ENCODE data around the gene SORCS3. TPM values are rescaled to one million over a fixed set of nuclear protein-coding genes. Genes with fewer than 3 reads are reported as not detected.

SORCS3 gene
- total RNA-seq, 2 donors from 2014 or later = not detected

GRCh38 chr10:104613406-104613805, 27.7 kb upstream of the SORCS3 start:
- H3K27me3 ChIP-seq (replicated peaks; ENCODE audit: insufficient read depth) = no peaks in the 10 kb centered on the region
- H3K9me3 ChIP-seq = no peaks in the 10 kb centered on the region
- TF ChIP-seq CTCF (IDR thresholded peaks at IDR 0.05) = no peak
- H3K4me3 ChIP-seq = no peak overlapping the region
- no peaks in the 10 kb centered on the region for H3K36me3 ChIP-seq
- H3K27ac ChIP-seq = no peak overlapping the region
- no peak for DNase-seq (ENCODE audit: low spot score)
- H3K4me1 ChIP-seq (ENCODE audit: control insufficient read depth in 1 of 2, low read depth in 2 of 2) = no peaks in the 10 kb centered on the region
- ATAC-seq (ENCODE audit: insufficient number of reproducible peaks, low FRiP score, low read depth) = no peak

- DNase-seq (ENCODE audit: low spot score) (no peak), ATAC-seq (ENCODE audit: insufficient number of reproducible peaks, low FRiP score, low read depth) (no peak)
- no peak for TF ChIP-seq CTCF (IDR thresholded peaks at IDR 0.05)
- no peaks in the 10 kb centered on the region for H3K9me3 ChIP-seq
- H3K4me3 ChIP-seq = no peak overlapping the region
- no peaks in the 10 kb centered on the region for H3K4me1 ChIP-seq (ENCODE audit: control insufficient read depth in 1 of 2, low read depth in 2 of 2)
- no peak overlapping the region for H3K27ac ChIP-seq
- H3K27me3 ChIP-seq (replicated peaks; ENCODE audit: insufficient read depth) = no peaks in the 10 kb centered on the region
- no peaks in the 10 kb centered on the region for H3K36me3 ChIP-seq
Observed at GRCh38 chr10:104614245-104614831, 26.8 kb upstream of the SORCS3 start.

GRCh38 chr10:104615136-104615535, 26.0 kb upstream of the SORCS3 start:
- H3K27me3 ChIP-seq (replicated peaks; ENCODE audit: insufficient read depth) = no peaks in the 10 kb centered on the region
- no peak overlapping the region for H3K27ac ChIP-seq
- H3K36me3 ChIP-seq = no peaks in the 10 kb centered on the region
- no peak for TF ChIP-seq CTCF (IDR thresholded peaks at IDR 0.05)
- ATAC-seq (ENCODE audit: insufficient number of reproducible peaks, low FRiP score, low read depth) (no peak), DNase-seq (ENCODE audit: low spot score) (no peak)
- no peaks in the 10 kb centered on the region for H3K4me1 ChIP-seq (ENCODE audit: control insufficient read depth in 1 of 2, low read depth in 2 of 2)
- H3K4me3 ChIP-seq = no peak overlapping the region
- no peaks in the 10 kb centered on the region for H3K9me3 ChIP-seq

- H3K27ac ChIP-seq = no peak overlapping the region
- no peaks in the 10 kb centered on the region for H3K9me3 ChIP-seq
- H3K4me1 ChIP-seq (ENCODE audit: control insufficient read depth in 1 of 2, low read depth in 2 of 2) = no peaks in the 10 kb centered on the region
- no peaks in the 10 kb centered on the region for H3K27me3 ChIP-seq (replicated peaks; ENCODE audit: insufficient read depth)
- ATAC-seq (ENCODE audit: insufficient number of reproducible peaks, low FRiP score, low read depth) (no peak), DNase-seq (ENCODE audit: low spot score) (no peak)
- no peak for TF ChIP-seq CTCF (IDR thresholded peaks at IDR 0.05)
- no peaks in the 10 kb centered on the region for H3K36me3 ChIP-seq
- H3K4me3 ChIP-seq = no peak overlapping the region
Observed at GRCh38 chr10:104617831-104618230, 23.3 kb upstream of the SORCS3 start.

- Histone ChIP-seq H3K27me3 (replicated peaks; ENCODE audit: insufficient read depth) (no peaks in the 10 kb centered on the region), H3K4me1 (ENCODE audit: control insufficient read depth in 1 of 2, low read depth in 2 of 2) (no peaks in the 10 kb centered on the region), H3K27ac (no peak overlapping the region), H3K9me3 (no peaks in the 10 kb centered on the region), H3K4me3 (no peak overlapping the region), H3K36me3 (no peaks in the 10 kb centered on the region)
- no peak for TF ChIP-seq CTCF (IDR thresholded peaks at IDR 0.05)
- ATAC-seq (ENCODE audit: insufficient number of reproducible peaks, low FRiP score, low read depth) (no peak), DNase-seq (ENCODE audit: low spot score) (no peak)
Observed at GRCh38 chr10:104622175-104622574, 18.9 kb upstream of the SORCS3 start.

All from thoracic aorta (tissue), 2 donors.